H1 (cell line): ENCODE results near the gene CREBBP. TPM values are rescaled to one million over a fixed set of nuclear protein-coding genes. Genes with fewer than 3 reads are reported as not detected.

Source experiments
- CTCF ChIA-PET: fragments of 300-600 bp; sonication (Branson Sonifier 250); formaldehyde crosslinking; loops from one replicate; lab custom pipeline; 2021; ENCODE audit not compliant: partially characterized antibody; lab: Charles Lee
- POLR2A ChIA-PET: fragments of 300-600 bp; sonication (Branson Sonifier 250); formaldehyde crosslinking; loops from one replicate; lab custom pipeline; 2021; ENCODE audit warnings: inconsistent platforms; ENCODE audit not compliant: partially characterized antibody; lab: Charles Lee
- DNase-seq, 2 experiments: peaks; one replicate each; pipeline versions ENCODE4 v3.0.0 to v3.0.0-alpha.2; 2010 to 2022; ENCODE audit warnings: low spot score in 2 of 2, low read depth in 1 of 2, mixed read lengths in 1 of 2
- FAIRE-seq: peaks from 2 replicates; lab custom pipeline; 2011; peaks lifted over from hg19 to GRCh38; lab: Jason Lieb, UNC
- H2AFZ ChIP-seq: 2 replicates; pipeline ENCODE4 v1.8.1; 2012; ENCODE audit warnings: low read length, inconsistent platforms
- H2AK5ac ChIP-seq: 2 replicates; pipeline ENCODE4 v1.6.1; 2013; ENCODE audit warnings: low read depth, low read length
- H2BK120ac ChIP-seq: replicated peaks from 2 replicates; pipeline ENCODE3; 2013; ENCODE audit warnings: low read depth, low read length, inconsistent platforms
- H2BK12ac ChIP-seq: 2 replicates; pipeline ENCODE4 v1.6.1; 2013; ENCODE audit warnings: low read depth, low read length
- H2BK15ac ChIP-seq: 2 replicates; pipeline ENCODE4 v1.6.1; 2013; ENCODE audit warnings: low read length
- H2BK20ac ChIP-seq: 2 replicates; pipeline ENCODE4 v1.6.1; 2013; ENCODE audit warnings: low read length
- H2BK5ac ChIP-seq: 2 replicates; pipeline ENCODE4 v1.6.1; 2013; ENCODE audit warnings: low read depth, low read length
- H3K14ac ChIP-seq: 2 replicates; pipeline ENCODE4 v1.6.1; 2013; ENCODE audit warnings: inconsistent platforms; ENCODE audit not compliant: insufficient read length
- H3K18ac ChIP-seq: 2 replicates; pipeline ENCODE4 v1.6.1; 2013; ENCODE audit warnings: low read length; ENCODE audit errors: extremely low read depth
- H3K23ac ChIP-seq: 2 replicates; pipeline ENCODE4 v1.6.1; 2013; ENCODE audit warnings: inconsistent platforms; ENCODE audit not compliant: insufficient read length
- H3K23me2 ChIP-seq: 2 replicates; pipeline ENCODE4 v1.6.1; 2013; ENCODE audit warnings: low read depth, low read length
- H3K27ac ChIP-seq: 2 replicates; pipeline ENCODE4 v1.6.1; 2011; ENCODE audit warnings: low read depth, low read length, inconsistent platforms
- H3K27me3 ChIP-seq, 4 experiments: replicated peaks in 1 of 4; 1 replicate in 1 of 4; 2 replicates in 3 of 4; pipeline versions ENCODE4 v1.6.1 to v1.8.1; 2011 to 2013; ENCODE audit warnings: low read length in 3 of 4, mild to moderate bottlenecking in 3 of 4, inconsistent platforms in 2 of 4, mixed read lengths in 2 of 4, moderate library complexity in 1 of 4; ENCODE audit not compliant: control insufficient read depth in 3 of 4, insufficient read depth in 3 of 4; ENCODE audit errors: extremely low read depth in 1 of 4
- H3K36me3 ChIP-seq, 4 experiments: 2 replicates each; pipeline versions ENCODE4 v1.6.1 to v1.8.1; 2011 to 2013; ENCODE audit warnings: mild to moderate bottlenecking in 4 of 4, low read length in 3 of 4, moderate library complexity in 2 of 4, control low read depth in 1 of 4, inconsistent platforms in 1 of 4; ENCODE audit not compliant: insufficient read depth in 4 of 4, control insufficient read depth in 2 of 4
- H3K4ac ChIP-seq: replicated peaks from 2 replicates; pipeline ENCODE3; 2013; ENCODE audit warnings: low read length, low read depth, mixed read lengths, inconsistent platforms; ENCODE audit not compliant: insufficient read length
- H3K4me1 ChIP-seq, 4 experiments: replicated peaks in 1 of 4; 1 replicate in 1 of 4; 2 replicates in 3 of 4; pipeline versions ENCODE4 v1.6.1 to v1.8.1; 2011 to 2013; ENCODE audit warnings: low read length in 3 of 4, inconsistent platforms in 2 of 4, mixed read lengths in 1 of 4; ENCODE audit not compliant: insufficient read depth in 4 of 4, control insufficient read depth in 3 of 4
- H3K4me2 ChIP-seq, 2 experiments: 2 replicates each; pipeline versions ENCODE4 v1.6.1 to v1.8.1; 2011 to 2013; ENCODE audit warnings: low read depth in 2 of 2, low read length in 2 of 2, control low read depth in 1 of 2, inconsistent platforms in 1 of 2, mild to moderate bottlenecking in 1 of 2; ENCODE audit not compliant: insufficient read depth in 1 of 2
- H3K4me3 ChIP-seq, 4 experiments: fragments of 200-600, 300-600 bp in 1 of 4; sonication (generic), shearing (Covaris generic), sonication (Bioruptor Twin) in 1 of 4; 2 replicates each; pipeline versions ENCODE4 v1.5.1 to v1.8.1; 2011 to 2016; ENCODE audit warnings: low read length in 4 of 4, low read depth in 3 of 4, control low read depth in 2 of 4, inconsistent platforms in 2 of 4, mild to moderate bottlenecking in 2 of 4, mixed read lengths in 1 of 4, moderate library complexity in 1 of 4; ENCODE audit not compliant: insufficient read depth in 2 of 4; ENCODE audit errors: extremely low read depth in 1 of 4
- H3K56ac ChIP-seq: replicated peaks from 2 replicates; pipeline ENCODE3; 2013; ENCODE audit warnings: low read depth, mild to moderate bottlenecking, mixed read lengths, low read length, inconsistent platforms; ENCODE audit not compliant: insufficient read length
- H3K79me1 ChIP-seq: 2 replicates; pipeline ENCODE4 v1.6.1; 2013; ENCODE audit warnings: low read depth, low read length, control low read depth
- H3K79me2 ChIP-seq, 2 experiments: 2 replicates each; pipeline versions ENCODE4 v1.6.1 to v1.8.1; 2012 to 2013; ENCODE audit warnings: low read length in 2 of 2, mild to moderate bottlenecking in 2 of 2, inconsistent platforms in 1 of 2; ENCODE audit not compliant: insufficient read depth in 2 of 2, control insufficient read depth in 1 of 2
- H3K9ac ChIP-seq, 4 experiments: replicated peaks in 1 of 4; 1 replicate in 1 of 4; 2 replicates in 3 of 4; pipeline versions ENCODE4 v1.6.1 to v1.8.1; 2011 to 2013; ENCODE audit warnings: low read depth in 3 of 4, low read length in 3 of 4, control low read depth in 2 of 4, mild to moderate bottlenecking in 2 of 4, moderate library complexity in 2 of 4, inconsistent platforms in 1 of 4; ENCODE audit errors: extremely low read depth in 1 of 4
- H3K9me3 ChIP-seq, 2 experiments: 2 replicates each; pipeline versions ENCODE4 v1.6.1 to v1.8.1; 2012 to 2013; ENCODE audit warnings: mild to moderate bottlenecking in 2 of 2, moderate library complexity in 2 of 2, control low read depth in 1 of 2, inconsistent platforms in 1 of 2, low read depth in 1 of 2, low read length in 1 of 2, mixed read lengths in 1 of 2; ENCODE audit not compliant: insufficient read depth in 2 of 2
- H4K20me1 ChIP-seq, 2 experiments: replicated peaks in 1 of 2; 2 replicates each; pipeline versions ENCODE3 to v1.8.1; 2011 to 2013; ENCODE audit warnings: inconsistent platforms in 2 of 2, low read length in 2 of 2, mild to moderate bottlenecking in 1 of 2; ENCODE audit not compliant: insufficient read depth in 2 of 2, control insufficient read depth in 1 of 2
- H4K5ac ChIP-seq: 2 replicates; pipeline ENCODE4 v1.6.1; 2013; ENCODE audit warnings: low read length, low read depth, mixed read lengths, inconsistent platforms; ENCODE audit not compliant: insufficient read length
- H4K8ac ChIP-seq: 2 replicates; pipeline ENCODE4 v1.8.0; 2013; ENCODE audit warnings: mild to moderate bottlenecking, moderate library complexity, low read length, inconsistent platforms; ENCODE audit not compliant: insufficient read depth; ENCODE audit errors: extremely low read depth
- H4K91ac ChIP-seq: replicated peaks from 2 replicates; pipeline ENCODE3; 2013; ENCODE audit warnings: low read length, mixed read lengths, inconsistent platforms; ENCODE audit not compliant: insufficient read length
- CREB1 ChIP-seq: IDR thresholded peaks from 2 replicates; pipeline ENCODE4 v1.6.1; 2012; ENCODE audit warnings: inconsistent platforms
- EGR1 ChIP-seq: IDR thresholded peaks from 2 replicates; pipeline ENCODE4 v1.6.1; 2011; ENCODE audit warnings: low read depth, low read length, borderline replicate concordance
- SIN3A ChIP-seq, 2 experiments: IDR thresholded peaks in 1 of 2; conservative IDR thresholded peaks in 1 of 2; 2 replicates each; pipeline ENCODE4 v1.6.1; 2011 to 2012; ENCODE audit warnings: low read length in 2 of 2, improper control_type of control experiment in 1 of 2, low read depth in 1 of 2, mild to moderate bottlenecking in 1 of 2
- SIRT6 ChIP-seq: IDR thresholded peaks from one replicate; pipeline ENCODE4 v1.7.1; 2012; ENCODE audit warnings: low read length, inconsistent platforms
- SP4 ChIP-seq: IDR thresholded peaks from 2 replicates; pipeline ENCODE4 v1.6.1; 2012; ENCODE audit warnings: low read length, inconsistent platforms
- SRF ChIP-seq: IDR thresholded peaks from 2 replicates; pipeline ENCODE4 v1.6.1; 2011; ENCODE audit warnings: mild to moderate bottlenecking, low read depth, low read length, moderate library complexity
- SUZ12 ChIP-seq: fragments of 200-600 bp; sonication (generic); IDR thresholded peaks from 2 replicates; pipeline ENCODE4 v1.6.1; 2012; ENCODE audit warnings: mild to moderate bottlenecking, inconsistent platforms, low read length, moderate library complexity, mixed read lengths
- YY1 ChIP-seq: IDR thresholded peaks from 2 replicates; pipeline ENCODE4 v1.6.1; 2011; ENCODE audit warnings: low read depth, mild to moderate bottlenecking, low read length
- WGBS, 2 experiments: shearing (Covaris generic) in 1 of 2; methylation state at CpG; one replicate each; pipeline versions ENCODE4 v1.1.6 to v1.1.7; 2013 to 2015; ENCODE audit warnings: low lambda C conversion rate in 2 of 2, mixed read lengths in 2 of 2, inconsistent platforms in 1 of 2, low coverage in 1 of 2, missing lambda C conversion rate in 1 of 2; ENCODE audit not compliant: insufficient replicate concordance in 2 of 2, insufficient coverage in 1 of 2, insufficient read length in 1 of 2; ENCODE audit errors: extremely low coverage in 1 of 2, missing lambda C conversion rate in 1 of 2; 5-methylcytosine and 5-hydroxymethylcytosine counted together
- polyA plus RNA-seq, 7 experiments: library from polyadenylated mRNA; depleted of rRNA in 3 of 7; stranded (reverse) in 5 of 7; unstranded in 2 of 7; fragments of >200 nt in 5 of 7; fragments of 200-250 nt in 2 of 7; gene quantifications; 1 replicate in 5 of 7; 2 replicates in 1 of 7; 4 replicates in 1 of 7; pipeline versions ENCODE4 v1.2.1 to v1.2.3, GENCODE V29; 2011 to 2013; ENCODE audit warnings: missing spikeins in 2 of 7, mixed read lengths in 2 of 7
- total RNA-seq: library from RNA; stranded (reverse); fragmentation: NEBNext Ultra II Directional; extraction: Animal tissue kit (Norgen Biotek cat#: 25700); gene quantifications from 2 replicates; pipeline ENCODE4 v1.2.1, GENCODE V29; 2021
- TF ChIP-seq, protein P1 (sequence below): IDR thresholded peaks from 2 replicates; pipeline ENCODE4 v1.6.1; 2012; ENCODE audit warnings: low read length, inconsistent platforms
- TF ChIP-seq, protein P2 (sequence below): IDR thresholded peaks from 2 replicates; pipeline ENCODE4 v1.6.1; 2011; ENCODE audit warnings: low read length, improper control_type of control experiment

The CREBBP gene
- total and polyA plus RNA-seq, 2 of the 8 experiments (the other 6 are each of a cell fraction or from before 2014, with no cell fraction given): 10.0 to 60.1 TPM

DNA sequence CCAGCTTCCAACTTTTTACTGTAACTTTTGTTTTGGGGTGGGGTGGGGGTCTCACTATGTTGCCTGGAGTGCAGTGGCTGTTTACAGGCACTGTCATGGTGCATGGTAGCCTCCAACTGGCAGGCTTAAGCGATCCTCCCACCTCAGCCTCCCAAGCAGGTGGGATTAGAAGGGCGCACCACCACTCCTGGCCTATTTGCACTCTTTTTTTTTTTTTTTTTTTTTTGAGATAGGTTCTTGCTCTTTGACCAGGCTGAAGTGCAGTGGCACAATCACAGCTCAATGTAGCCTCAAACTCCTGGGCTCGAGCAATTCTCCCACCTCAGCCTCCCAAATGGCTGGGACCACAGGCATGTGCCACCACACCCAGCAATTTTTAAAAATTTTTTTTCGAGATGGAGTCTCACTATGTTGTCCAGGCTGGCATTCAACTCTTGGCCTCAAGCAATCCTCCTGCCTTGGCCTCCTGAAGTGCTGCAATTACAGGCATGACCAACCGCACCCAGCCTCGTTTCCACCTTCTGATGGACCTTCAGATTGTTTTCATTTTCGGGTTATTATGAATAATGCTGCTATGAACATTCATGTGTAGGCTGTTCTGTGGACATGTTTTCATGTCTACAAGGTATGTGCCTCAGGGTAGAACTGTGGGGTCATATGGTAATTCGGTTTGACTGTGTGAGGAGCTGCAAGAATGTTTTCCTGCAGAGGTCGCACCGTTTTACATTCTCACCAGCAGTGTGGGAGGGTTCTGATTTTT is 174.1 kb downstream of the CREBBP start:
- no peaks in the 10 kb centered on the region for H3K4me1 ChIP-seq
- H2BK120ac ChIP-seq: no peak overlapping the region
- H2BK15ac ChIP-seq: no peak overlapping the region
- H2BK20ac ChIP-seq: no peak overlapping the region
- H2AFZ ChIP-seq: no peak overlapping the region
- no peak overlapping the region for H3K9ac ChIP-seq
- H2BK5ac ChIP-seq: no peak overlapping the region
- CTCF ChIA-PET: interaction anchor here (0.6 kb wide), 1 partner anchor 10 kb away, joined by 3 read pairs; no protein-coding TSS in a partner anchor
- H3K79me2 ChIP-seq: peaks cover 0 to 72% of the 10 kb centered on the region in 2 experiments
- H3K4me2 ChIP-seq: no peak overlapping the region
- peaks cover 2 to 4% of the 10 kb centered on the region in 2 experiments for H4K20me1 ChIP-seq
- H3K4ac ChIP-seq: no peak overlapping the region
- no peaks in the 10 kb centered on the region for H3K27me3 ChIP-seq
- H3K14ac ChIP-seq: no peak overlapping the region
- no peak overlapping the region for H3K23ac ChIP-seq
- H3K18ac ChIP-seq: no peak overlapping the region
- FAIRE-seq (no peak), DNase-seq (no peak)
- no peak overlapping the region for H4K5ac ChIP-seq
- no peak overlapping the region for H4K91ac ChIP-seq
- H3K27ac ChIP-seq: no peak overlapping the region
- H2BK12ac ChIP-seq: no peak overlapping the region
- no peaks in the 10 kb centered on the region for H3K23me2 ChIP-seq
- no peak overlapping the region for H3K4me3 ChIP-seq
- WGBS, 2 experiments: 89% methylated on average over 10 of the region's 10 CpGs; no CpG with 5 or more reads in 1 of the 2 experiments
- H3K9me3 ChIP-seq: no peaks in the 10 kb centered on the region
- no peak overlapping the region for H3K56ac ChIP-seq
- no peak overlapping the region for H4K8ac ChIP-seq
- POLR2A ChIA-PET: no interaction called here
- H2AK5ac ChIP-seq: no peak overlapping the region
- peaks cover 12% of the 10 kb centered on the region; the same call in 1 of the 2 replicates for H3K79me1 ChIP-seq
- peaks cover 0 to 15% (median 5%) of the 10 kb centered on the region in 4 experiments; a peak in 5 of 8 replicates for H3K36me3 ChIP-seq
- TF ChIP-seq SIRT6 (no peak), EGR1 (no peak), SUZ12 (no peak), SP4 (no peak), SRF (no peak), YY1 (no peak), CREB1 (no peak), SIN3A (conservative IDR thresholded peaks at IDR 0.05 in 1 of 2, IDR thresholded peaks at IDR 0.05 in 1 of 2; ENCODE audit: low read depth in 1 of 2, low read length in 2 of 2) (no peak)
- TF ChIP-seq, protein P1, sequence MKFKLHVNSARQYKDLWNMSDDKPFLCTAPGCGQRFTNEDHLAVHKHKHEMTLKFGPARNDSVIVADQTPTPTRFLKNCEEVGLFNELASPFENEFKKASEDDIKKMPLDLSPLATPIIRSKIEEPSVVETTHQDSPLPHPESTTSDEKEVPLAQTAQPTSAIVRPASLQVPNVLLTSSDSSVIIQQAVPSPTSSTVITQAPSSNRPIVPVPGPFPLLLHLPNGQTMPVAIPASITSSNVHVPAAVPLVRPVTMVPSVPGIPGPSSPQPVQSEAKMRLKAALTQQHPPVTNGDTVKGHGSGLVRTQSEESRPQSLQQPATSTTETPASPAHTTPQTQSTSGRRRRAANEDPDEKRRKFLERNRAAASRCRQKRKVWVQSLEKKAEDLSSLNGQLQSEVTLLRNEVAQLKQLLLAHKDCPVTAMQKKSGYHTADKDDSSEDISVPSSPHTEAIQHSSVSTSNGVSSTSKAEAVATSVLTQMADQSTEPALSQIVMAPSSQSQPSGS: no peak
- TF ChIP-seq, protein P2, sequence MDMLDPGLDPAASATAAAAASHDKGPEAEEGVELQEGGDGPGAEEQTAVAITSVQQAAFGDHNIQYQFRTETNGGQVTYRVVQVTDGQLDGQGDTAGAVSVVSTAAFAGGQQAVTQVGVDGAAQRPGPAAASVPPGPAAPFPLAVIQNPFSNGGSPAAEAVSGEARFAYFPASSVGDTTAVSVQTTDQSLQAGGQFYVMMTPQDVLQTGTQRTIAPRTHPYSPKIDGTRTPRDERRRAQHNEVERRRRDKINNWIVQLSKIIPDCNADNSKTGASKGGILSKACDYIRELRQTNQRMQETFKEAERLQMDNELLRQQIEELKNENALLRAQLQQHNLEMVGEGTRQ: no peak
